Ovary (tissue), 9 donors: Measurements from ENCODE around the gene RSU1. TPM values are rescaled to one million over a fixed set of nuclear protein-coding genes. Genes with fewer than 3 reads are reported as not detected.
A peak's percentile ranks its signal among the peaks of the same experiment; 100 is the strongest.
"Not testable (repeated sequence)": the region's sequence is repeated elsewhere in the genome, so short reads cannot be mapped to it uniquely, and the experiment has no call there.

Source experiments
- DNase-seq, 5 donors: peaks; one replicate each; pipeline ENCODE4 v3.0.0-alpha.2; 2019 to 2020
- H3K27ac ChIP-seq, 2 donors: fragments of 200-600 bp; one replicate each; pipeline versions ENCODE4 v1.5.1 to v1.8.0; 2019 to 2022
- H3K27me3 ChIP-seq: fragments of 200-600 bp; one replicate; pipeline ENCODE4 v1.8.0; 2022
- H3K36me3 ChIP-seq: fragments of 200-600 bp; sonication (generic); one replicate; pipeline ENCODE4 v1.5.1; 2019
- H3K4me1 ChIP-seq: one replicate; pipeline ENCODE4 v1.8.1; 2013; ENCODE audit warnings: mild to moderate bottlenecking, moderate library complexity; ENCODE audit not compliant: insufficient read depth
- H3K4me3 ChIP-seq: fragments of 200-600 bp; sonication (generic); one replicate; pipeline ENCODE4 v1.5.1; 2017
- H3K9me3 ChIP-seq, 2 donors: fragments of 200-600 bp in 1 of 2; sonication (generic) in 1 of 2; one replicate each; pipeline versions ENCODE4 v1.5.1 to v1.8.1; 2013 to 2019; ENCODE audit warnings: mild to moderate bottlenecking in 1 of 2, moderate library complexity in 1 of 2
- CTCF ChIP-seq, 3 donors: fragments of 450-650 bp in 2 of 3; fragments of 200-600 bp in 1 of 3; IDR thresholded peaks; one replicate each; pipeline versions ENCODE4 v1.5.1 to v1.8.0; 2016 to 2022; ENCODE audit warnings: antibody characterized with exemption in 3 of 3, mild to moderate bottlenecking in 1 of 3
- EP300 ChIP-seq: sonication (generic); formaldehyde crosslinking; IDR thresholded peaks from one replicate; pipeline ENCODE4 v1.6.1; 2017; ENCODE audit warnings: antibody characterized with exemption
- POLR2A ChIP-seq: fragments of 450-650 bp; IDR thresholded peaks from one replicate; pipeline ENCODE4 v1.6.1; 2017; ENCODE audit warnings: antibody characterized with exemption, mild to moderate bottlenecking, moderate library complexity
- WGBS, 3 donors: extraction: QIAGEN DNeasy Blood & Tissue Kit in 1 of 3; methylation state at CpG; one replicate each; pipeline versions ENCODE4 v1.1.5 to v1.1.7; 2013 to 2017; 5-methylcytosine and 5-hydroxymethylcytosine counted together
- intact Hi-C, 4 donors: fragments of 100-400 bp; cut with DNase I; formaldehyde crosslinking; loops; one replicate each; pipeline versions ENCODE4 v1.11.0 to v1.15.1; 2022 to 2023
- polyA plus RNA-seq, 2 donors: library from polyadenylated mRNA; stranded (reverse); fragments of 200-250 nt in 1 of 2; fragments of 350-450 nt in 1 of 2; fragmentation: Illumina TruSeq in 1 of 2; extraction: RNeasy Lipid Tissue Mini Kit (QIAGEN cat#74804) in 1 of 2; gene quantifications; one replicate each; pipeline ENCODE4 v1.2.3, GENCODE V29; 2013 to 2014
- total RNA-seq, 7 donors: library from RNA; depleted of rRNA in 2 of 7; stranded (reverse); fragments of >200 nt in 2 of 7; fragmentation: NEBNext Ultra II Directional in 3 of 7; extraction: Animal tissue kit (Norgen Biotek cat#: 25700) in 3 of 7; gene quantifications; one replicate each; pipeline versions ENCODE4 v1.1.0 to v1.2.4, GENCODE V29; 2016 to 2023
- donor health status: DM: no; HTN: no; CAD: no; lungs with moderate emphysema.
- donor health status: DM: no; HTN: no; CAD: no.
- donor health status: Bipolar disorder and iron deficiency.
- donor health status: DM: yes; HTN: yes; CAD: no.
- donor health status: DM: no; HTN: no; CAD: no.
- donor health status: DM: yes; HTN: yes; CAD: no.

The RSU1 gene
- total and polyA plus RNA-seq, 9 donors = 30.1 to 184 (median 70.3) TPM

DNA sequence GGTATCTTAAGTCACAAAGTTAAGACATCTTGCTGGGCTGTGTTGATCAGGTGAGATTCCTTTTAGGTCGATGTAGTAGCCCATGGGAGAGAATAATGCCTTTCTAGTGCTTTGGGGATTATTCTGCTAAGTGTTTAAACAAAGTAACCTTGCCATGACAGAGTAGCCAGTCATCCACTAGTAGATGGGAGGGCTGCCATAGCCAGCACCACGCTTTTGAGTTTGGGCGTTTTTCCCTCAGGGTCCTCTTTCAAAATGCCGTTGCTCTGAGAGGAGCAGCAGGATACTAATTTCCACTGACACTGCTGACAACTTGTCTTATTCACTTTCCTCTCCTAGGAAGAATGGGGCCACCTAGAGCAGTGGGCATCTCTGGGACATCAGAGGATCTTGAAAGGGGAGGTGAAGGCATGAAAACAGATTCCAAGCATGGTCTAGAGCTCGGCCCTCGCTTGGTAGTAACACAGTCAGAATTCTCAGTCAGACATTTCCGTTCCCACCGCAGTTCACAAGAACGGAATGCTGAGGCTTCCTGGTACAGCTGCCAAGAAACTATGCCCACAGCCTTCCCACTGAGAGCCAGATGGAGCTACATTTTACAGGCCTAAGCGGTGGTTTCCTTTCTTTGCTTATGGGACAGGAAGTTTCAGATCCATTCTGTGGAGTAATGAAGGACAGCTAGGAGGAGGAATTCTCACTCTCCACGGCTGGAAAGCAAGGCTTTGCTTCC, 15.3 kb upstream of the RSU1 start:
- H3K9me3 ChIP-seq = no peaks in the 10 kb centered on the region
- H3K4me3 ChIP-seq = no peak overlapping the region
- TF ChIP-seq EP300 (no peak), POLR2A (no peak), CTCF (IDR thresholded peaks at IDR 0.05) (no peak)
- H3K27ac ChIP-seq = no peak overlapping the region
- WGBS, 3 donors = 67 to 74% (median 70%) methylated on average over 11 of the region's 11 CpGs
- H3K27me3 ChIP-seq = no peaks in the 10 kb centered on the region
- DNase-seq = no peak
- no peaks in the 10 kb centered on the region for H3K36me3 ChIP-seq
- peaks cover 4% of the 10 kb centered on the region for H3K4me1 ChIP-seq
- intact Hi-C loops = loop anchor here in 3 of 4 donors (5.0 to 10.0 kb wide), 3 partner anchors 420 to 592 kb away; no protein-coding TSS in a partner anchor

DNA sequence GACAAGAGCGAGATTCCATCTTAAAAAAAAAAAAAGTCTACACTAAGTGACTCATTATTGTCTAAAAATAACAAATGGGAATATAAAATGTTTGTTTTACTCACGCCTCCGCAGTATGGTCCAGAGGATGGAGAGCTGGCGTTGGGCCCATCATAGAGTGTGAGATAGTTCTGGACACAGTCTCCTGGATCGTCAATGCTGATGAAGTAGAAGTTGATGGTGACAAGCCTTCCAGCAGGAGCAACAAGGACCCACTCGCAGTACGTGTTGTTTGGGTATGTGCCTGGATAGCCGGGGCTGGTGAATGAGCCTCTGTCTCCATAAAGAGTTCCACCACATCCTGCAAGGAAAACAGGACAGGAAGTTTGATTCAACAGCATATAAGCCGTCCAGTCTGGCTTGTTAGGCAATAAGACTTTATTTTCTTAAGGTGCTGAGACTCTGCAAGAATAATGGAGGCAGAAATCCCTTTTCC, 11.5 kb upstream of the RSU1 start:
- H3K36me3 ChIP-seq = no peaks in the 10 kb centered on the region
- peaks cover 4% of the 10 kb centered on the region for H3K4me1 ChIP-seq
- peak in 3 of 5 donors; percentile 35 to 57 (median 41) for DNase-seq
- no peak overlapping the region for H3K27ac ChIP-seq
- no peak for TF ChIP-seq EP300
- TF ChIP-seq POLR2A = no peak
- no peaks in the 10 kb centered on the region for H3K27me3 ChIP-seq
- intact Hi-C loops = loop anchor here in 1 of 4 donors (5.0 kb wide), 1 partner anchor 429 kb away; no protein-coding TSS in a partner anchor
- no peaks in the 10 kb centered on the region for H3K9me3 ChIP-seq
- WGBS, 3 donors = 30 to 37% (median 32%) methylated on average over 9 of the region's 9 CpGs
- H3K4me3 ChIP-seq = no peak overlapping the region

- TF ChIP-seq POLR2A = no peak
- peak; percentile 35 to 61 (median 44) for TF ChIP-seq CTCF (IDR thresholded peaks at IDR 0.05)
- TF ChIP-seq EP300 = no peak
- 9 to 11% (median 9%) methylated on average over 11 of the region's 11 CpGs for WGBS, 3 donors
- intact Hi-C loops = loop anchor here in 1 of 4 donors (5.0 kb wide), 1 partner anchor 429 kb away; no protein-coding TSS in a partner anchor
- Histone ChIP-seq H3K27ac (no peak overlapping the region), H3K27me3 (no peaks in the 10 kb centered on the region), H3K36me3 (no peaks in the 10 kb centered on the region), H3K4me3 (no peak overlapping the region), H3K9me3 (no peaks in the 10 kb centered on the region), H3K4me1 (peaks cover 4% of the 10 kb centered on the region)
- DNase-seq = peak; percentile 54 to 73 (median 62)
These were observed 10.9 kb upstream of the RSU1 start for GRCh38 chr10:16828114-16828568.

DNA sequence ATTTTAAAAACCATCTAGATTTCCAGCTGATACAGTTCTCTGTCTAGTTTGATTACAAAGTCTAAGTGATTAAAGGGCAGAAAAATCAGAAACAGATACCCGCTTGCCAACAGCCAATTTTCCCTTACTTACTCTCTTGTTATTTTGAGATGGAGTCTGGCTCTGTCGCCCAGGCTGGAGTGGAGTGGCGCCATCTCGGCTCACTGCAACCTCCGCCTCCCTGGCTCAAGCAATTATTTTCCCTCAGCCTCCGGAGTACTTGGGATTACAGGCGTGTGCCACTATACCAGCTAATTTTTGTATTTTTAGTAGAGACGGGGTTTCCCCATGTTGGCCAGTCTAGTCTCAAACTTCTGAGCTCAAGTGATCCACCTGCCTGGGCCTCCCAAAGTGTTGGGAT, 10.2 kb upstream of the RSU1 start:
- not testable (repeated sequence) for DNase-seq, H3K27ac ChIP-seq, H3K36me3 ChIP-seq, H3K4me3 ChIP-seq, H3K27me3 ChIP-seq, H3K4me1 ChIP-seq, H3K9me3 ChIP-seq
- WGBS, 3 donors = 64 to 71% (median 66%) methylated on average over 8 of the region's 8 CpGs
- intact Hi-C loops = loop anchor here in 1 of 4 donors (5.0 kb wide), 1 partner anchor 430 kb away; no protein-coding TSS in a partner anchor

GRCh38 chr10:16822726-16823360, 5.6 kb upstream of the RSU1 start:
- intact Hi-C loops = no loop called here
- DNase-seq = no peak
- H3K36me3 ChIP-seq = no peaks in the 10 kb centered on the region
- H3K9me3 ChIP-seq = no peaks in the 10 kb centered on the region
- H3K4me3 ChIP-seq = no peak overlapping the region
- WGBS, 3 donors = 89 to 91% (median 90%) methylated on average over 4 of the region's 4 CpGs
- TF ChIP-seq POLR2A (no peak), CTCF (IDR thresholded peaks at IDR 0.05) (no peak), EP300 (no peak)
- H3K27me3 ChIP-seq = no peaks in the 10 kb centered on the region
- no peaks in the 10 kb centered on the region for H3K4me1 ChIP-seq
- H3K27ac ChIP-seq = no peak overlapping the region
